Endothelial cell of umbilical vein (primary cell): ENCODE results near the gene SPINK4.

Source experiments
- CTCF ChIP-seq, 2 donors: IDR thresholded peaks; 1 replicate in 1 of 2; 2 replicates in 1 of 2; pipeline ENCODE4 v1.5.1; 2011; ENCODE audit warnings: low read length in 2 of 2, mild to moderate bottlenecking in 2 of 2, moderate library complexity in 2 of 2, control low read depth in 1 of 2, inconsistent platforms in 1 of 2, low read depth in 1 of 2; ENCODE audit not compliant: insufficient read depth in 1 of 2; ENCODE audit errors: extremely low read depth in 1 of 2
- EZH2 ChIP-seq: IDR thresholded peaks from 2 replicates; pipeline ENCODE4 v1.6.1; 2012; ENCODE audit warnings: borderline replicate concordance, low read depth, mild to moderate bottlenecking, moderate library complexity, low read length, inconsistent platforms; ENCODE audit not compliant: severe bottlenecking

GRCh38 chr9:33260372-33260771, 20.4 kb downstream of the SPINK4 start:
- TF ChIP-seq CTCF (IDR thresholded peaks at IDR 0.05; ENCODE audit: extremely low read depth in 1 of 2, insufficient read depth in 1 of 2, low read depth in 1 of 2, low read length in 2 of 2) (no peak), EZH2 (no peak)
